HG03095 (cell line): Measurements from ENCODE around the gene EMC6.

Experiments
- ATAC-seq: cut with Tn5 transposase; IDR thresholded peaks from one replicate; pipeline ENCODE4 v1.9.1; 2021; ENCODE audit warnings: moderate library complexity; ENCODE audit not compliant: unreplicated experiment

Gene EMC6

DNA sequence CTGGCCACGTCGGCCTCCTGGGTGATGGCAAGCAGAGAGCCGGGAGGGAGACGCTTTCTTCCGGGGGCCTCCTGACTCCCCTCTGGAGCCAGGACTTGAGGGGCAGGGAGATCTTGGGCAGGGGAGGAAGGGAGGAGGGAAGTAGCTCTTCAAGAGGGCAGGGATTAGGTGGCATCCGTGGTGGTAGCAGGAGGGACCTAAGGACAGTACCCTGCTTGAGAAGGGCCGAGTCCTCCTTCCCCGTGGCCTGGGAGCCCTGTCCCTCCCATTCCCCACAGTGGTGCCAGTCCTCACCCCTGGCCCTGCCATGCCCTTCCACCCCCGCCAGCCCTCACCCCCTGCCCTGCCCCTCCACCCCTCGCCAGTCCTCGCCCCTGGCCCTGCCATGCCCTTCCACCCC, 12.8 kb upstream of the EMC6 start:
- ATAC-seq: no peak

DNA sequence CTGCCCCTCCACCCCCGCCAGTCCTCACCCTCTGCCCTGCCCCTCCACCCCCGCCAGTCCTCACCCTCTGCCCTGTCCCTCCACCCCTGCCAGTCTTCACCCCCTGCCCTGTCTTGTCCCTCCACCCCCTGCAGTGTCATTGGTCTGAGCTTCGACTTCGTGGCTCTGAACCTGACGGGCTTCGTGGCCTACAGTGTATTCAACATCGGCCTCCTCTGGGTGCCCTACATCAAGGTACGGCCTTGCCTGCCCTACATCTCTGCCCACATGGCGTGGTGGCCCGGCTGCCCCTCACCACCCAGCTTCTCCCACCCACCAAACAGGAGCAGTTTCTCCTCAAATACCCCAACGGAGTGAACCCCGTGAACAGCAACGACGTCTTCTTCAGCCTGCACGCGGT, 12.3 kb upstream of the EMC6 start:
- no peak for ATAC-seq

DNA sequence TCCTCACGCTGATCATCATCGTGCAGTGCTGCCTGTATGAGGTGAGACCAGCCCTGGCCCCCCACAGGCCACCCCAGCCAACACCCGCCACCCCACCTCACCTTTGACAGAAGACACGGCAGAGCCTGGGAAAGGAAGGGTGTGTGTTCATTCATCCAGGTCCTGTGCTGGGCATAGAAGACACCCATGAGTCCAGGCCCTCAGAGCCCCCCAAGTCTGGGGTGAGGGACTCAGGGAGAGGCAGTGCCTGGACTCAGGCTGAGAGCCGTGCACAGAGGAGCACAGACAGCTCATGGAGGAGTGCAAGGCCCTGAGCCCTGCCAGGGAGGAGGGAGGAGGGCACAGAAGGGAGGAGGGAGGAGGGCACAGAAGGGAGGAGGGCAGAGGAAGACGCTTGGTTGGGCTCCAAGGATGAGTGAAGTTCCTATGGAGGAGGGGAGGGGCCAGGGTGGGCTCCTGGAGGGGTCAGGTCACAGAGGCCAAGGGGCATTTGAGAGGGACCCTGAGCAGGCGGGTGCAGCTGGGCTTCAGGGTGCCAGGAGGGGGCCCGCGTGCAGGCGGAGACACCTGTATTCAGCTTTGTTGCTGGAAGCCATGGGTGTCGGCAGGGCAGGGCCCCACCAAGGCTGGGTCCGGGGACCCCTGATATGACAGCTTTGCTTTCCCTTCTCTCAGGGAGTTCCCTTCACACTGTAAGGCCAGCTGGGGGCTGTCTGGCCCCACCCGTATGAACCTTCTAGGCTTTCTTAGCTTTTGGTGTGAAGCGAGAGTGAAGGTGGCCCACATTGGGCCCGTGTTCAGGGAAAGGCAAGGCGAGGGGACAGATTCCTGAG, 11.6 kb upstream of the EMC6 start:
- no peak for ATAC-seq

GRCh38 chr17:3657588-3657869, 11.1 kb upstream of the EMC6 start:
- ATAC-seq: no peak

GRCh38 chr17:3657874-3658783, 10.5 kb upstream of the EMC6 start:
- no peak for ATAC-seq

DNA sequence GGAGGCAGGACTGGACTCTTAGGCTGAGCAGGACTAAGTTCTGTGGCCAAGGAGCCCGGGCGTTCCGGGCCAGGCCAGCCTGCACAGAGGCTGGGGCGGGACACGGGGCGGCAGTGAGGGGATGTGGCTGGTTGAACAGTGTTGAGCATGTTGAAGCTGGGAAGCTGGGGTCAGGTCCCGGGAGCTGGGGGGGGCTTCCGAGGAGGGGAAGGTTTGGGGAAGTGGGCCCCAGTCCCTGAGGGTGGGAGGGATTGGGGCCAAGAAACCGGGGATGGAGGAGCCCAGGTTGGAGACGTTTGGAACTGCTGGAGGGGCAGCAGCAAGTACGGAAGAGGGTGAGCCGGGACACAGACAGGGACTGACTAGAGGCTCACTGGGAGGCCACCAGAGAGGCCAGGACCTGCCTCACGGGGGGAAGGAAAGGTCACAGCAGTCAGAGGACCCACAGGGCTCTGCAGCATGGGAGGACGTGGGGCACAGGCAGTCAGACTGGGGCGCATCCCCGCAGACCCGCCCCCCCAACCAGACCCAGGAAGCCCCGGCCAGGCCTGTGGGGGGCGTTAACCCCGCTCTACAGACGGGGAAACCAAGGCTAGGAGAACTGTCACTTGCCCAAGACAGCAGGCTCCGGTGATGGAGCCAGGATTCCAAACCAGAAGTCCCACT, 9.7 kb upstream of the EMC6 start:
- no peak for ATAC-seq

DNA sequence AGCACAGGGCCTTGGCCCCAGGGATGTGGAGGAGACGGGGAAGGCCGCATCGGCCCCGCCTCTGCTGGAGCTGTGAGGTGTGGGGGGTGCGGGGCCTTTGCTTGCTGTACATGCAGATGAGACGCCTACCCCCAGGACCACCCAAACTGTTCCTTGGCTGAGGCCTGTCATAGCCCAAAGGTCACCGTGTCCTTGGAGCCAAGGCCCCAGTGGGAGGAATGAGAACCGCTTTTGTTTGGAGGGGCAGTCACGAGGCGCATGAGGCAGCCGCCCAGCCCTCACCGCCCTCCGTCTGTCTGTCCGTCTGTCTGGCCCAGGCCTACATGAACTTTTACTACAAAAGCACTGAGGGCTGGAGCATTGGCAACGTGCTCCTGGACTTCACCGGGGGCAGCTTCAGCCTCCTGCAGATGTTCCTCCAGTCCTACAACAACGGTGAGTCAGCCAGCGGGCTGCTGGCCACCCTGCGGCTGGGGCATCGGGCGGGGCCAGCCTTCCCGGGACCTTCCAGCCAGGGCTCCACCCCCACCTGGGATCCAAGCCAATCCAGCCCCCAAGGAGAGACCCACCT, 9.0 kb upstream of the EMC6 start:
- no peak for ATAC-seq

DNA sequence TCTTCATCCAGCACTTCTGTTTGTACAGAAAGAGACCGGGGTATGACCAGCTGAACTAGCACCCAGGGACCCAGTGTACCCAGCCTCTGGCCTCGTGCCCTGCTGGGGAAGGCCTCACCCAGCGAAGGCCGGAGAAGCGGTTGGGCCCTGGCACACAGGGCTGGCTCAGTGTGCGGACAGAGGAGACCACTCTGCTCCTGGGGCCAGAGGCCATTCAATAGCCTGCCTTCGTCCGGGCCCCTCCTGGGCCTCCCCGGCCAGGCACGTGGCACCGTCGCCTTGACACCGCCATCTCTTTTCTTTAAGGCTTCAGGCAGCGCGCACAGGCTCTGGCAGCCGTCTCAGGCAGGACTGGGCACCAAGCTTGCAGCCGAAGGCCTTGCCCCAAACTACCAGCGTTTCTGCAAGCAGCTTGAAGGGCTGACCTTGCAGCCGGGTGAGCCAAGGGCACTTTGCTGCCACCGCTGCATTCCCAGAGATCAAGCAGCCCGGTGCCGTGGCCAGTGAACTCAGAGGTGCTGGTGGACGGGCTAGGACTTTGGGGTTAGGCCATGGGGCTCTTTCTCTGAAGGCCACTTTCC, 8.2 kb upstream of the EMC6 start:
- ATAC-seq: no peak

GRCh38 chr17:3663102-3664011, 5.3 kb upstream of the EMC6 start:
- no peak for ATAC-seq

DNA sequence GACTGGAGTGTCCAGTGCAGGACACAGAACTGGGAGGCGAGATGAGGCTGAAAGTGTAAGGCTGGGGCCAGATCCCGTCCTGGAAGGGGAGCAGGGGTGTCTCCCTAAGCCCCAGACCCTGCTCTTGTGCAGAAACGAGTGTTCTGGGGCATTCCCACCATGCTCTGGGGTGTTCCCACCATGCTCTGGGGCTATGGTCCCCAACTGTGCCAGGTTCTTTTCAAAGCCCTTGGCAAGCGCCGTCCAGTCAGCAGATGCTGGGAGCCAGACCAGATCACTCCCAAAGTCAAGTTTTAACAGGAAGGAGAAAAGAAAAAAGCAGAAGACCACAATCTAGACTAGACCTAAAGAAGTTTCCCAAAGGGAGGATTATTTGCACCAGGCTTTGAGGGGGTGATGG, 2.8 kb upstream of the EMC6 start:
- ATAC-seq: no peak

GRCh38 chr17:3666516-3666915, 2.1 kb upstream of the EMC6 start:
- no peak for ATAC-seq

GRCh38 chr17:3667366-3668278, 990 bp upstream of the EMC6 start:
- no peak for ATAC-seq

DNA sequence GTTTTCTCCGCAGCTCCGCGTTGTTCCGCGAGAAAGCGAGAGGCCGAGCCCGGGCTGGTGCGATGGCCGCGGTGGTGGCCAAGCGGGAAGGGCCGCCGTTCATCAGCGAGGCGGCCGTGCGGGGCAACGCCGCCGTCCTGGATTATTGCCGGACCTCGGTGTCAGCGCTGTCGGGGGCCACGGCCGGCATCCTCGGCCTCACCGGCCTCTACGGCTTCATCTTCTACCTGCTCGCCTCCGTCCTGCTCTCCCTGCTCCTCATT, 404 bp downstream of the EMC6 start:
- ATAC-seq: no peak

DNA sequence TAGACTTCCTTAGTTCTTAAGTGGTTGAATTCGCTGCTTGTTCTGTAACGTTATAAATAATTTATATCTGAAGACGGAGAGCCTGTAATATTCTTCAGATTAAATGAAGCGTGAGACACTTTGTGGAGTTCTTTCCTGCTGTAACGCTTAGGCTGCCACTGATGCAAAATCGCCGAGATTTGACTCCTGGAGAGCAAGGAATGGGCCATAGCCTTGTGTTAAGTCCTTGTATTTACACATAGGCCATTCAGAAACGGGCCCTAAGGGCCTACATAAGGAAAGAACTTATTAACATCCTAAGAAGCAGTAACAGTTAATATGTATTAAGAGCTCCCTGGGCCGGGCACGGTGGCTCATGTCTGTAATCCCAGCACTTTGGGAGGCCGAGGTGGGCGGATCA, 936 bp downstream of the EMC6 start:
- ATAC-seq: no peak

GRCh38 chr17:3672571-3672970, 4.0 kb downstream of the EMC6 start:
- no peak for ATAC-seq

DNA sequence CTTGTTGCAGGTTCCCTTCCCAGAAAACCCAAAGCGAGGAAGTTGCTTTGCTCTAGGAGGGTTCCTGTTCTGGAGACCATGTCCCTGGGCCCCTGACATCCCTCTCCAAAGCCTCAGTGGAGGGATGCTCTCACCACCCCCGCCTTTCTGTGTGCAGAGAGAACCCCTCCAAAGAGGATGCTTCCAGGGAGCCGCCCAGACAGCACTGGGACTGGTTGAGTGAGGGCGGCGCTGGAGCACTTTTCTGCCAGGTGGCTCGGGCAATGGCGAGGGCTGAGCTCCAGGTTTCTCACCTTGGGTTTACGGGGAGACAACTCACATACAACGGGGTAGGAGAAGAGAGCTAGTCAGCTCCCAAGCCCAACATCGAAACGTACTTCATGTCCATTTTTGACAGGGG, 7.3 kb downstream of the EMC6 start:
- ATAC-seq: no peak

DNA sequence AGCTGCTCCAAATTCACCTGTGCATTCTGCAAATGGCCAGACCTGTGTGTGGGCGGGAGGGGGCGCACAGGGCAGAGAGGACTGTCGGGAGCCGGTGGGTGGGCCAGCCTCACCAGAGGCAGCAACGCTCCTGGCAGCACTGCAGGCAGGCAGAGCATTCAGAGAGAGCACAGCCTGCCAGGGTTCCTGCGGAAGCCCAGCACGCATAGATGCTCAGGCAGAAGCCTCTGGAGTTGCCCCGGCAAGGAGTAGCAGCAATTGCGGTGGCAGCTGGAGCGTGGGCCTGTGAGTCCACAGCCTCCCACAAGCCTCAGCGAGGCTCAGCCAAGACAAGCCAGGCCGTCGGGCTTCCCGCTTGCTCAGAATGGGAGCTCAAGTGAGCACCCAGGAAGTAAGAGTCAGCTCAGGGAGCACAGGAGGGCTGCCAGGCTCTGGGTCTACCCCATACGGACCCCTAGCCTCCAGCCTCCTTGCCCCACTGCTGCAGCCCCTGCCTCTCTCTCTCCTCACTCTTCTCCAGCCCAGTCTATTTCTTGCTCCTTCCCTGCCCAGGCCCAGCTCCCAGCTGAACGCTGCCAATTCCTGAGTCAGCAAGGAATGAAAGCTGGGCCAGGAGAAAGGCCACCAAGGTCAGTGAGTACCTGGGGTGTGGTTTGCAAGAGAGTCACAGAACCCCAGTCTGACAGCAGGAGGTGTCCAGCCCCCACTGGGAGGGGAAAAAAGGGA, 9.6 kb downstream of the EMC6 start:
- ATAC-seq: no peak

- ATAC-seq: no peak
Measured at GRCh38 chr17:3678821-3679530, 10.4 kb downstream of the EMC6 start.
